ENCODE data around the gene SYNGR4. TPM values are rescaled to one million over a fixed set of nuclear protein-coding genes. Genes with fewer than 3 reads are reported as not detected.
A peak's percentile ranks its signal among the peaks of the same experiment; 100 is the strongest.

Gene SYNGR4
- polyA plus RNA-seq, 1 donor (not counting 4 experiments of a cell fraction or from before 2014, with no cell fraction given), result not detected

GRCh38 chr19:48396824-48397176 lies 32.6 kb downstream of the SYNGR4 start:
- H3K4me1 ChIP-seq (ENCODE audit: control insufficient read depth, extremely low read depth, insufficient read depth, low read length), result peaks cover 14% of the 10 kb centered on the region
- DNase-seq (ENCODE audit: low read depth, low spot score) (no peak), FAIRE-seq (no peak)
- H3K9me1 ChIP-seq (ENCODE audit: control insufficient read depth, extremely low read depth, insufficient read depth, low read length), result no peaks in the 10 kb centered on the region
- no peaks in the 10 kb centered on the region for H3K36me3 ChIP-seq (ENCODE audit: control insufficient read depth in 2 of 2, extremely low read depth in 1 of 2, insufficient read depth in 2 of 2, low read length in 2 of 2)
- no peak overlapping the region for H2AFZ ChIP-seq (ENCODE audit: control insufficient read depth, low read length)
- dilution Hi-C loops (cut with MboI; ENCODE audit: extremely low pct_ligation_motif_present, low sequenced_read_pairs), result no loop called here
- no peak overlapping the region for H3K9ac ChIP-seq (ENCODE audit: control insufficient read depth, extremely low read depth, insufficient read depth, low read length)
- TF ChIP-seq CTCF (optimal IDR thresholded peaks at IDR 0.05 in 1 of 3, IDR thresholded peaks at IDR 0.05 in 1 of 3, conservative IDR thresholded peaks at IDR 0.05 in 1 of 3; ENCODE audit: extremely low read depth in 1 of 3, insufficient read depth in 2 of 3, low read length in 3 of 3), result no peak
- TF ChIP-seq EZH2 (IDR thresholded peaks at IDR 0.05; ENCODE audit: low read length), result no peak
- H3K27ac ChIP-seq (ENCODE audit: control insufficient read depth, insufficient read depth, low read length), result no peak overlapping the region
- H3K79me2 ChIP-seq (ENCODE audit: control insufficient read depth, insufficient read depth, low read length), result no peaks in the 10 kb centered on the region
- H4K20me1 ChIP-seq (ENCODE audit: control insufficient read depth, extremely low read depth, insufficient read depth, low read length), result no peaks in the 10 kb centered on the region
- H3K9me3 ChIP-seq (ENCODE audit: control insufficient read depth, low read depth, low read length), result no peaks in the 10 kb centered on the region
- peaks cover 37% of the 10 kb centered on the region for H3K27me3 ChIP-seq (ENCODE audit: control insufficient read depth, extremely low read depth, insufficient read depth, low read length)
- no peak overlapping the region for H3K4me3 ChIP-seq (ENCODE audit: control insufficient read depth in 2 of 3, extremely low read depth in 1 of 3, insufficient read depth in 2 of 3, low read depth in 1 of 3, low read length in 3 of 3)
- H3K4me2 ChIP-seq (ENCODE audit: control insufficient read depth, extremely low read depth, insufficient read depth, low read depth, low read length), result peak overlapping the region; percentile 73

- H3K9me3 ChIP-seq (ENCODE audit: control insufficient read depth, low read depth, low read length), result no peaks in the 10 kb centered on the region
- H3K4me3 ChIP-seq (ENCODE audit: control insufficient read depth in 2 of 3, extremely low read depth in 1 of 3, insufficient read depth in 2 of 3, low read depth in 1 of 3, low read length in 3 of 3), result peak overlapping the region; percentile 31 to 65 (median 60)
- DNase-seq (ENCODE audit: low read depth, low spot score), result no peak
- peak overlapping the region; percentile 73 for H3K4me2 ChIP-seq (ENCODE audit: control insufficient read depth, extremely low read depth, insufficient read depth, low read depth, low read length)
- no peaks in the 10 kb centered on the region for H3K36me3 ChIP-seq (ENCODE audit: control insufficient read depth in 2 of 2, extremely low read depth in 1 of 2, insufficient read depth in 2 of 2, low read length in 2 of 2)
- H2AFZ ChIP-seq (ENCODE audit: control insufficient read depth, low read length), result peak overlapping the region; percentile 12
- peaks cover 37% of the 10 kb centered on the region for H3K27me3 ChIP-seq (ENCODE audit: control insufficient read depth, extremely low read depth, insufficient read depth, low read length)
- TF ChIP-seq EZH2 (IDR thresholded peaks at IDR 0.05; ENCODE audit: low read length) (no peak), CTCF (optimal IDR thresholded peaks at IDR 0.05 in 1 of 3, IDR thresholded peaks at IDR 0.05 in 1 of 3, conservative IDR thresholded peaks at IDR 0.05 in 1 of 3; ENCODE audit: extremely low read depth in 1 of 3, insufficient read depth in 2 of 3, low read length in 3 of 3) (no peak)
- peak overlapping the region; percentile 74 for H3K9ac ChIP-seq (ENCODE audit: control insufficient read depth, extremely low read depth, insufficient read depth, low read length)
- H3K27ac ChIP-seq (ENCODE audit: control insufficient read depth, insufficient read depth, low read length), result no peak overlapping the region
- no peaks in the 10 kb centered on the region for H3K9me1 ChIP-seq (ENCODE audit: control insufficient read depth, extremely low read depth, insufficient read depth, low read length)
- no peaks in the 10 kb centered on the region for H4K20me1 ChIP-seq (ENCODE audit: control insufficient read depth, extremely low read depth, insufficient read depth, low read length)
- dilution Hi-C loops (cut with MboI; ENCODE audit: extremely low pct_ligation_motif_present, low sequenced_read_pairs), result no loop called here
- peaks cover 14% of the 10 kb centered on the region for H3K4me1 ChIP-seq (ENCODE audit: control insufficient read depth, extremely low read depth, insufficient read depth, low read length)
- no peaks in the 10 kb centered on the region for H3K79me2 ChIP-seq (ENCODE audit: control insufficient read depth, insufficient read depth, low read length)
- FAIRE-seq, result no peak
These were observed 33.3 kb downstream of the SYNGR4 start for GRCh38 chr19:48397263-48398101.

All from keratinocyte (primary cell).